Psoas muscle (tissue), 8 donors: ENCODE measurements around the gene ZNF469. TPM values are rescaled to one million over a fixed set of nuclear protein-coding genes. Genes with fewer than 3 reads are reported as not detected.
"Not testable (repeated sequence)": the region's sequence is repeated elsewhere in the genome, so short reads cannot be mapped to it uniquely, and the experiment has no call there.

Source experiments
- ATAC-seq, 4 donors: fragments of 200-7000 bp; cut with Tn5 transposase; one replicate each; pipeline ENCODE4 v1.9.1; 2020; ENCODE audit warnings: moderate library complexity in 3 of 4, mild to moderate bottlenecking in 2 of 4
- DNase-seq, 2 donors: peaks; one replicate each; pipeline ENCODE4 v3.0.0-alpha.2; 2020
- H3K27ac ChIP-seq: fragments of 200-600 bp; one replicate; pipeline ENCODE4 v1.8.0; 2022
- H3K27me3 ChIP-seq, 3 donors: fragments of 200-600 bp in 1 of 3; one replicate each; pipeline versions ENCODE4 v1.6.1 to v1.8.0; 2013 to 2022; ENCODE audit warnings: low read length in 2 of 3, mild to moderate bottlenecking in 2 of 3, moderate library complexity in 1 of 3; ENCODE audit not compliant: insufficient read depth in 3 of 3
- H3K36me3 ChIP-seq, 2 donors: fragments of 200-600 bp in 1 of 2; one replicate each; pipeline versions ENCODE4 v1.6.1 to v1.8.0; 2013 to 2022; ENCODE audit warnings: low read depth in 1 of 2, mild to moderate bottlenecking in 1 of 2, moderate library complexity in 1 of 2; ENCODE audit not compliant: insufficient read depth in 1 of 2
- H3K4me1 ChIP-seq: fragments of 200-600 bp; one replicate; pipeline ENCODE4 v1.8.0; 2022
- H3K4me3 ChIP-seq: fragments of 200-600 bp; one replicate; pipeline ENCODE4 v1.8.0; 2022; ENCODE audit warnings: mild to moderate bottlenecking
- H3K9me3 ChIP-seq: fragments of 200-600 bp; one replicate; pipeline ENCODE4 v1.8.0; 2022
- WGBS, 3 donors: extraction: QIAGEN DNeasy Blood & Tissue Kit; methylation state at CpG; one replicate each; pipeline versions ENCODE4 v1.1.6 to v1.1.7; 2013; 5-methylcytosine and 5-hydroxymethylcytosine counted together
- intact Hi-C, 2 donors: fragments of 100-400 bp; cut with DNase I; formaldehyde crosslinking; loops; one replicate each; pipeline versions ENCODE4 v1.11.0 to v1.14.2; 2022
- polyA plus RNA-seq, 3 donors: library from polyadenylated mRNA; stranded (reverse); fragments of 200-250 nt; gene quantifications; one replicate each; pipeline ENCODE4 v1.2.3, GENCODE V29; 2013
- total RNA-seq, 4 donors: library from RNA; stranded (reverse); fragmentation: NEBNext Ultra II Directional in 2 of 4; extraction: Animal tissue kit (Norgen Biotek cat#: 25700) in 2 of 4; gene quantifications; one replicate each; pipeline versions ENCODE4 v1.2.1 to v1.2.4, GENCODE V29; 2021 to 2023
- TF ChIP-seq, protein P1 (sequence below): fragments of 200-600 bp; IDR thresholded peaks from one replicate; pipeline ENCODE4 v1.8.0; 2022; ENCODE audit warnings: antibody characterized with exemption
- donor health status: healthy with polysubstance abuse.
- donor health status: DM: no; HTN: no; CAD: no; lungs with moderate emphysema.
- donor health status: Bipolar disorder and iron deficiency.
- donor health status: healthy.
- donor health status: DM: yes; HTN: yes; CAD: no.
- donor health status: DM: no; HTN: no; CAD: no.
- donor health status: DM: no; HTN: no; CAD: no.
- donor health status: DM: yes; HTN: yes; CAD: no.

ZNF469 gene
- total and polyA plus RNA-seq, 7 donors: 0.08 to 1.7 (median 0.30) TPM

DNA sequence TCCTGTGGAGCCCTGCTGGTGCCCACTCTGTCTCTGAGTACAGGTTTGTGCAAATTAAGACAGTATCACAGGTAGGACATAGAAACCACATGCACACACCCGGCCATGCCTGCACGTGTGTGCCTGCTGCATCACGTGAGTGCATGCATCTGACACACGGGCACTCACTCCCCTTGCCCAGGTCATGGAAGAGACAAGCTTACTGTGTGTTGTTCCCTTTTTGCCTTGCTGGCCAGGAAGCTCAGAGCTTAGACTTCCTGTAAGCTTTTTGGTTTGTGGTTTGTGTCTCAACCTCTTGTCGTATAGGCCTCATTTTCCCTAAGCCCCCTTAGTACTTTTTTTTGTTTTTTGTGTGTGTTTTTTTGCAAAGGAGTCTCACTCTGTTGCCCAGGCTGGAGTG is 25.0 kb downstream of the ZNF469 start:
- TF ChIP-seq, protein P1, sequence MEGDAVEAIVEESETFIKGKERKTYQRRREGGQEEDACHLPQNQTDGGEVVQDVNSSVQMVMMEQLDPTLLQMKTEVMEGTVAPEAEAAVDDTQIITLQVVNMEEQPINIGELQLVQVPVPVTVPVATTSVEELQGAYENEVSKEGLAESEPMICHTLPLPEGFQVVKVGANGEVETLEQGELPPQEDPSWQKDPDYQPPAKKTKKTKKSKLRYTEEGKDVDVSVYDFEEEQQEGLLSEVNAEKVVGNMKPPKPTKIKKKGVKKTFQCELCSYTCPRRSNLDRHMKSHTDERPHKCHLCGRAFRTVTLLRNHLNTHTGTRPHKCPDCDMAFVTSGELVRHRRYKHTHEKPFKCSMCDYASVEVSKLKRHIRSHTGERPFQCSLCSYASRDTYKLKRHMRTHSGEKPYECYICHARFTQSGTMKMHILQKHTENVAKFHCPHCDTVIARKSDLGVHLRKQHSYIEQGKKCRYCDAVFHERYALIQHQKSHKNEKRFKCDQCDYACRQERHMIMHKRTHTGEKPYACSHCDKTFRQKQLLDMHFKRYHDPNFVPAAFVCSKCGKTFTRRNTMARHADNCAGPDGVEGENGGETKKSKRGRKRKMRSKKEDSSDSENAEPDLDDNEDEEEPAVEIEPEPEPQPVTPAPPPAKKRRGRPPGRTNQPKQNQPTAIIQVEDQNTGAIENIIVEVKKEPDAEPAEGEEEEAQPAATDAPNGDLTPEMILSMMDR: no peak
- H3K36me3 ChIP-seq: no peaks in the 10 kb centered on the region
- no peak overlapping the region for H3K4me3 ChIP-seq
- peaks cover 6% of the 10 kb centered on the region for H3K4me1 ChIP-seq
- no peak overlapping the region for H3K27ac ChIP-seq
- WGBS, 3 donors: 89 to 94% (median 94%) methylated on average over 5 of the region's 5 CpGs
- H3K27me3 ChIP-seq: no peaks in the 10 kb centered on the region
- ATAC-seq: no peak
- H3K9me3 ChIP-seq: no peaks in the 10 kb centered on the region
- intact Hi-C loops: no loop called here
- DNase-seq: no peak

DNA sequence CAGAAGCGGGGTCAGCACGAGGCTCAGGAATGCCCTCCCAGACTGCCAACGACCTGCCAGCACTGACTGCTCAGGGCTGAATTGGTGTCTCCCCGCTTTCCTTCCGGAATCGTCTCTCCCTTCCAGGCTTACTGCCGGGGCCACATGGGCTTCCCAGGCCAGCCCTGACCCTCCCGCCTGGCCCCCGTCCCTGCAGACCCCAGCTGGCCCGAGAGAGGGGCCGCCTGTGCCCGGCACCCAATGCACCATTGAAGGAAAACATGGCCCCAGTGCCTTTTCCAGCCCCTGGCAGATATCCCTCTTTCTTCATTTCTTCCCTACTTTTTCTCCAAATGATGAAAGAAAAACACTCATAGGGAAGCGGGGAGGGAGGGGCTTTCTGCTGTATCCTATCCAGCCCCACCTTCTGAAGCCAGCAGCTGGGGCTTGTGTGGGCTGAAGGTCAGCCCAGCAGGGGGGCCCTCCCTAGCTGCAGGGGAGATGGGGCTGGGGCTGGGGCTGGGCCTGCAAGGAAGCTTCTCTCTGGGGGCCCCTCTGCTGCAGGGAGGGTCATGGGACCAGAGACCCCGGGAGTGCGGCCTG is 25.9 kb downstream of the ZNF469 start:
- ATAC-seq (no peak), DNase-seq (no peak)
- Histone ChIP-seq H3K36me3 (no peaks in the 10 kb centered on the region), H3K9me3 (no peaks in the 10 kb centered on the region), H3K4me1 (peaks cover 6% of the 10 kb centered on the region), H3K27ac (no peak overlapping the region), H3K27me3 (no peaks in the 10 kb centered on the region), H3K4me3 (no peak overlapping the region)
- TF ChIP-seq, protein P1: no peak
- WGBS, 3 donors: 77 to 82% (median 80%) methylated on average over 15 of the region's 15 CpGs
- intact Hi-C loops: no loop called here

DNA sequence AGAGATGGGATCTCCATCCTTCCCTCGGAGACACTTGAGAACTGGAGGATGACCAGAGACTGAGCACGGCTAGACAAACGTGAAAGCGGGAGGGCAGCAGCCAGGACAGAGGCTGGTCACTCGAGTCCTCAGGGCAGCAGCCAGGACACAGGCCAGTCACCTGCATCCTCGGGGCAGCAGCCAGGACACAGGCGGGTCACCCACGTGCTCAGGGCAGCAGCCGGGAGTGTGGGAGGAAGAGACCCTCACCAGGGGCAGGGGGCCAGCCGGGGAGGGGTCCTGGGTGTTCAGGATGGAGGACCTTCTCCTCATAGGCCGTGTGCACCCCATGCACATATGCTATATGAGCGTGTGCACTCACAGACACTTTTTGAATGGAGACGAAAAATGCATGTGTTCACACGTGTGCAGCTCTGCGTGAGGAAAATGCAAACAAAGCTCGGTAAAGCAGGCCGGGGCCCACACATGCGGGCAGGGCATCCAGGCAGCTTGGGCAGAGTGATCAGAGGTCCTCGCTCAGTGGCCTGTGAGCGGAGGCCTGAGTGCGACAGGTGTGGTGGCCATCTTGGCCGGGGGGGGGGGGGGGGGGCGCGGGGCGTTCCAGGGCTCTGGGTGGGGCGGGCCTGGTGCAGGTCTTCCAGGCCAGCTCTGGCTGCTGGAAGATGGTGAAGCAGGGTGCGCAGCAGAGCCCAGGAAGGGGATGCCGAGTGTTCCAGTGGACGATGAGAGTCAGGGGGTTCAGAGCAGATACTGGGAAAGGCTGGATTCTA is 26.7 kb downstream of the ZNF469 start:
- H3K27ac ChIP-seq: no peak overlapping the region
- ATAC-seq (no peak), DNase-seq (no peak)
- H3K4me3 ChIP-seq: no peak overlapping the region
- H3K27me3 ChIP-seq: no peaks in the 10 kb centered on the region
- WGBS, 3 donors: 82 to 85% (median 84%) methylated on average over 25 to 29 of the region's 29 CpGs
- intact Hi-C loops: no loop called here
- H3K4me1 ChIP-seq: peaks cover 6% of the 10 kb centered on the region
- TF ChIP-seq, protein P1: no peak
- H3K36me3 ChIP-seq: no peaks in the 10 kb centered on the region
- no peaks in the 10 kb centered on the region for H3K9me3 ChIP-seq

DNA sequence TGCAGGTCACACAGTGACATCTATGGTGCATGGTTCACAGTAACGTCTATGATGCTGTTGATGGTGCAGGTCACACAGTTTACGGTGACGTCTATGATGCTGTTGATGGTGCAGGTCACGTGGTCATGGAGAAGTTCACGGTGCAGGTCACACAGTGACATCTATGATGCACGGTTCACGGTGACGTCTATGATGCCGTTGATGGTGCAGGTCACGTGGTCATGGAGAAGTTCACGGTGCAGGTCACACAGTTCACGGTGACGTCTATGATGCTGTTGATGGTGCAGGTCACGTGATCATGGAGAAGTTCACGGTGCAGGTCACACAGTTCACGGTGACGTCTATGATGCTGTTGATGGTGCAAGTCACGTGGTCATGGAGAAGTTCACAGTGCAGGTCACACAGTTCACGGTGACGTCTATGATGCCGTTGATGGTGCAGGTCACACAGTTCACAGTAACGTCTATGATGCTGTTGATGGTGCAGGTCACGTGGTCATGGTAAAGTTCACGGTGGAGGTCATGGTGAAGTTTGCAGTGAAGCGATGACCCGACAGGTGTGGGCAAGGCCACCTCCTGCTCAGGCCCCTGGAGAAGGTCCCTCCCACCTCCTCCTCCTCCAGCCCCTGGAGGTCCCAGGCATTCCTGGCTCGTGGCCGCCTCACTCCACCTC is 27.7 kb downstream of the ZNF469 start:
- H3K4me3 ChIP-seq, H3K4me1 ChIP-seq, ATAC-seq, H3K36me3 ChIP-seq, H3K27me3 ChIP-seq, DNase-seq, H3K9me3 ChIP-seq, H3K27ac ChIP-seq, intact Hi-C loops: not testable (repeated sequence)
- WGBS, 3 donors: 94 to 98% (median 96%) methylated on average over 28 of the region's 28 CpGs

DNA sequence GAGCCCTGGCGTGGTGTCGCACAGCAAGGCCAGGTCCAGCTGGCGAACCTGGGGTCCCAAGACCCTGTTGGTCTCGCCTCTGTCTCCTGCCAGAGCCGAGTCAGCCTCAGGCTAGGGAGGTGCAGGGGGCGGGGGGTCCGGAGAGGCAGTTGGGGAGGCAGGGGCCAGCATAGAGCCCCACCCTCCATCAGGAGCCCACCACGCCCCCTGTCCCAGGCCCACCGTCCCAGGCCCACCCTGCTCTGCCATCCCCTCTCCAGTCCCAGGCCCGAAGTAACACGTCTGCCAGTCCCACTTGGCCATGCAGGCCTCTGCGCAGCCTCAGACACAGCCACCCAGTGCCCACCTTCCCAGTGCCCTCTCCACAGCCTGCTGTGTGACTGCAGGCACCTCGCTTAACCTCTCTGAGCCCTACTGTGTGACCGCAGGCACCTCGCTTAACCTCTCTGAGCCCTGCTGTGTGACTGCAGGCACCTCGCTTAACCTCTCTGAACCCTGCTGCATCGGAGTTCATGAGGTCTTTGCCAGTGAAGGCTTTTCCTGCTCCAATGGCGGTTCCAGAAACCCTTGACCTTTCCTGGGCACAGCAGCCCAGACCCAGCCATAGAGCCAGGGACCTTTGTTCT is 29.3 kb downstream of the ZNF469 start:
- no peaks in the 10 kb centered on the region for H3K4me1 ChIP-seq
- ATAC-seq (no peak), DNase-seq (no peak)
- no peak overlapping the region for H3K4me3 ChIP-seq
- H3K27me3 ChIP-seq: no peaks in the 10 kb centered on the region
- H3K9me3 ChIP-seq: no peaks in the 10 kb centered on the region
- 89 to 95% (median 90%) methylated on average over 16 to 18 of the region's 18 CpGs for WGBS, 3 donors
- TF ChIP-seq, protein P1: no peak
- H3K27ac ChIP-seq: no peak overlapping the region
- H3K36me3 ChIP-seq: no peaks in the 10 kb centered on the region
- intact Hi-C loops: no loop called here
